Measurements from ENCODE around the gene ANKRD13D. TPM values are rescaled to one million over a fixed set of nuclear protein-coding genes. Genes with fewer than 3 reads are reported as not detected.

The ANKRD13D gene
- polyA plus RNA-seq, 1 donor = 35.5 TPM

- no peak for DNase-seq
Observed at GRCh38 chr11:67272327-67273259, 16.5 kb upstream of the ANKRD13D start.

- no peak for DNase-seq
Observed at GRCh38 chr11:67273260-67273990, 15.7 kb upstream of the ANKRD13D start.

GRCh38 chr11:67274768-67275605 is 14.1 kb upstream of the ANKRD13D start:
- DNase-seq = no peak

GRCh38 chr11:67275606-67276409 is 13.3 kb upstream of the ANKRD13D start:
- no peak for DNase-seq

GRCh38 chr11:67276781-67277230 is 12.3 kb upstream of the ANKRD13D start:
- DNase-seq = no peak

GRCh38 chr11:67277231-67277961 is 11.7 kb upstream of the ANKRD13D start:
- no peak for DNase-seq

GRCh38 chr11:67278135-67278938 is 10.8 kb upstream of the ANKRD13D start:
- no peak for DNase-seq

- no peak for DNase-seq
Observed at GRCh38 chr11:67278939-67279588, 10.0 kb upstream of the ANKRD13D start.

- DNase-seq = no peak
Observed at GRCh38 chr11:67279589-67280340, 9.3 kb upstream of the ANKRD13D start.

GRCh38 chr11:67280341-67280787 is 8.7 kb upstream of the ANKRD13D start:
- DNase-seq = no peak

GRCh38 chr11:67280788-67281551 is 8.1 kb upstream of the ANKRD13D start:
- no peak for DNase-seq

GRCh38 chr11:67281552-67282150 is 7.5 kb upstream of the ANKRD13D start:
- DNase-seq = no peak

- DNase-seq = no peak
Observed at GRCh38 chr11:67282155-67282875, 6.8 kb upstream of the ANKRD13D start.

- DNase-seq = no peak
Observed at GRCh38 chr11:67282876-67283371, 6.2 kb upstream of the ANKRD13D start.

GRCh38 chr11:67283481-67283963 is 5.6 kb upstream of the ANKRD13D start:
- DNase-seq = no peak

Measured in left kidney (tissue), 2 donors.